ENCODE measurements around the gene UBXN2A.

UBXN2A gene

GRCh38 chr2:24022324-24022974, 82.2 kb downstream of the UBXN2A start:
- Histone ChIP-seq H3K79me1 (ENCODE audit: low read depth, low read length) (peaks cover 7% of the 10 kb centered on the region), H3K23ac (ENCODE audit: low read depth, low read length, poor library complexity) (no peak overlapping the region), H2BK12ac (ENCODE audit: low read length) (no peak overlapping the region), H3K9ac (ENCODE audit: low read depth, low read length, poor library complexity) (no peak overlapping the region), H3K4me3 (ENCODE audit: low read length in 2 of 2) (no peak overlapping the region), H3K4me2 (ENCODE audit: insufficient read depth, low read length, poor library complexity, severe bottlenecking) (no peak overlapping the region), H2AFZ (ENCODE audit: low read length) (no peak overlapping the region), H2BK5ac (ENCODE audit: low read length) (peak overlapping the region; percentile 39), H2BK15ac (ENCODE audit: low read length) (no peak overlapping the region), H3K9me3 (replicated peaks in 1 of 2; ENCODE audit: control insufficient read depth in 2 of 2, insufficient read depth in 1 of 2, low read depth in 1 of 2, low read length in 2 of 2) (no peaks in the 10 kb centered on the region), H3K4ac (ENCODE audit: low read length) (no peak overlapping the region), H3K36me3 (replicated peaks in 1 of 2; ENCODE audit: control insufficient read depth in 2 of 2, insufficient read depth in 2 of 2, low read length in 2 of 2) (peaks cover 8 to 42% of the 10 kb centered on the region in 2 donors), H3K14ac (ENCODE audit: low read length) (no peak overlapping the region), H4K91ac (ENCODE audit: low read depth, low read length, poor library complexity) (no peak overlapping the region), H3K18ac (ENCODE audit: low read length) (no peak overlapping the region), H4K8ac (ENCODE audit: low read depth, low read length) (no peak overlapping the region), H3K4me1 (ENCODE audit: control insufficient read depth in 2 of 2, insufficient read depth in 1 of 2, low read depth in 1 of 2, low read length in 2 of 2) (peaks cover 8 to 18% of the 10 kb centered on the region in 2 donors), H3K27ac (replicated peaks; ENCODE audit: low read length) (no peak overlapping the region), H2BK120ac (ENCODE audit: low read depth, low read length) (no peak overlapping the region), H2AK5ac (ENCODE audit: low read depth, low read length) (no peak overlapping the region), H3K27me3 (ENCODE audit: control insufficient read depth in 3 of 3, insufficient read depth in 3 of 3, low read depth in 1 of 3, low read length in 3 of 3) (no peaks in the 10 kb centered on the region)
- no CpG with 5 or more reads among the region's 14 CpGs for WGBS, 2 donors (ENCODE audit: extremely low coverage in 2 of 2, insufficient read length in 2 of 2, insufficient replicate concordance in 1 of 2)
- DNase-seq (ENCODE audit: low spot score), result no peak

DNA sequence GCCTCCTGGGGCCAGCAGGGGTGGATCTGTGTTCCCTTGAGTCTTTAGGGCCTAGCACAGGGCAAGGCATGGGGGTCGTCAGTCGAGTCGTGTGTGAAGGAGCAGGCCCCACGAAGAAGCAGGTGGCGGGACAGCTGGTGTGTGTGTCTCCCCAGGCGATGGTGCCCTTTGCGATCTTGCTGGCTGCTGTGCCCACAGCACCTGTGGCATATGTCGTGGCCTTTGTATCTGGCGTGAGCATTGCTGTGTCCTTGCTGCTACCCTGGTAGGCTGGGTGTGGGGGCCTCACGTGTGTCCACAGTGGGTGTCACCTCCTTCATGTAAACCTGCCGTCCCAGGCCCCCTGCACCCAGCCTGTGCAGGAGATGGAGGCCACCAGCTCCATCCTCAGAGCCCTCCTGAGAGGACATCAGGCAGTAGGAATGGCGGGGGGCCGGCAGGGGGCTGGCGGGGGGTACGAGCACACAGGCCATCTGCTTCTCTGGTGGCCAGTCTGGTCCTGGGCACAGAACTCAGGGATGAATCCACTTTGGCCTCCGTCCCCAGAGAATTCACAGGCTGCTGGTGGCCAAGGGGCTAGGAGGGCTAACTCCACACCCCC, 82.8 kb downstream of the UBXN2A start:
- H4K91ac ChIP-seq (ENCODE audit: low read depth, low read length, poor library complexity), result no peak overlapping the region
- H2AK5ac ChIP-seq (ENCODE audit: low read depth, low read length), result no peak overlapping the region
- peaks cover 8 to 44% of the 10 kb centered on the region in 2 donors for H3K36me3 ChIP-seq (replicated peaks in 1 of 2; ENCODE audit: control insufficient read depth in 2 of 2, insufficient read depth in 2 of 2, low read length in 2 of 2)
- H3K9me3 ChIP-seq (replicated peaks in 1 of 2; ENCODE audit: control insufficient read depth in 2 of 2, insufficient read depth in 1 of 2, low read depth in 1 of 2, low read length in 2 of 2), result no peaks in the 10 kb centered on the region
- no peak overlapping the region for H3K4ac ChIP-seq (ENCODE audit: low read length)
- no peak overlapping the region for H2BK12ac ChIP-seq (ENCODE audit: low read length)
- peak overlapping the region in 1 of 2 donors; percentile 31 for H3K4me3 ChIP-seq (ENCODE audit: low read length in 2 of 2)
- peak overlapping the region; percentile 39 for H2BK5ac ChIP-seq (ENCODE audit: low read length)
- H2BK120ac ChIP-seq (ENCODE audit: low read depth, low read length), result no peak overlapping the region
- no peak overlapping the region for H4K8ac ChIP-seq (ENCODE audit: low read depth, low read length)
- H3K4me2 ChIP-seq (ENCODE audit: insufficient read depth, low read length, poor library complexity, severe bottlenecking), result no peak overlapping the region
- H2AFZ ChIP-seq (ENCODE audit: low read length), result no peak overlapping the region
- H3K23ac ChIP-seq (ENCODE audit: low read depth, low read length, poor library complexity), result no peak overlapping the region
- H3K14ac ChIP-seq (ENCODE audit: low read length), result no peak overlapping the region
- WGBS, 2 donors (ENCODE audit: extremely low coverage in 2 of 2, insufficient read length in 2 of 2, insufficient replicate concordance in 1 of 2), result no CpG with 5 or more reads among the region's 16 CpGs
- no peak overlapping the region for H3K18ac ChIP-seq (ENCODE audit: low read length)
- no peak overlapping the region for H3K27ac ChIP-seq (replicated peaks; ENCODE audit: low read length)
- H3K9ac ChIP-seq (ENCODE audit: low read depth, low read length, poor library complexity), result no peak overlapping the region
- no peak for DNase-seq (ENCODE audit: low spot score)
- H3K4me1 ChIP-seq (ENCODE audit: control insufficient read depth in 2 of 2, insufficient read depth in 1 of 2, low read depth in 1 of 2, low read length in 2 of 2), result peaks cover 7 to 18% of the 10 kb centered on the region in 2 donors
- peaks cover 7% of the 10 kb centered on the region for H3K79me1 ChIP-seq (ENCODE audit: low read depth, low read length)
- no peak overlapping the region for H2BK15ac ChIP-seq (ENCODE audit: low read length)
- H3K27me3 ChIP-seq (ENCODE audit: control insufficient read depth in 3 of 3, insufficient read depth in 3 of 3, low read depth in 1 of 3, low read length in 3 of 3), result no peaks in the 10 kb centered on the region

GRCh38 chr2:24024018-24024417, 83.8 kb downstream of the UBXN2A start:
- Histone ChIP-seq H2BK120ac (ENCODE audit: low read depth, low read length) (no peak overlapping the region), H2BK12ac (ENCODE audit: low read length) (no peak overlapping the region), H3K4me2 (ENCODE audit: insufficient read depth, low read length, poor library complexity, severe bottlenecking) (no peak overlapping the region), H4K91ac (ENCODE audit: low read depth, low read length, poor library complexity) (no peak overlapping the region), H3K9me3 (replicated peaks in 1 of 2; ENCODE audit: control insufficient read depth in 2 of 2, insufficient read depth in 1 of 2, low read depth in 1 of 2, low read length in 2 of 2) (no peaks in the 10 kb centered on the region), H3K4me3 (ENCODE audit: low read length in 2 of 2) (no peak overlapping the region), H3K27ac (replicated peaks; ENCODE audit: low read length) (no peak overlapping the region), H3K9ac (ENCODE audit: low read depth, low read length, poor library complexity) (peak overlapping the region; percentile 34), H3K4me1 (ENCODE audit: control insufficient read depth in 2 of 2, insufficient read depth in 1 of 2, low read depth in 1 of 2, low read length in 2 of 2) (peaks cover 4 to 18% of the 10 kb centered on the region in 2 donors), H2AK5ac (ENCODE audit: low read depth, low read length) (no peak overlapping the region), H2BK15ac (ENCODE audit: low read length) (no peak overlapping the region), H4K8ac (ENCODE audit: low read depth, low read length) (peak overlapping the region; percentile 93), H3K79me1 (ENCODE audit: low read depth, low read length) (peaks cover 6% of the 10 kb centered on the region), H3K18ac (ENCODE audit: low read length) (no peak overlapping the region), H3K14ac (ENCODE audit: low read length) (no peak overlapping the region), H2AFZ (ENCODE audit: low read length) (no peak overlapping the region), H3K4ac (ENCODE audit: low read length) (no peak overlapping the region), H3K23ac (ENCODE audit: low read depth, low read length, poor library complexity) (no peak overlapping the region), H2BK5ac (ENCODE audit: low read length) (no peak overlapping the region), H3K27me3 (ENCODE audit: control insufficient read depth in 3 of 3, insufficient read depth in 3 of 3, low read depth in 1 of 3, low read length in 3 of 3) (no peaks in the 10 kb centered on the region), H3K36me3 (replicated peaks in 1 of 2; ENCODE audit: control insufficient read depth in 2 of 2, insufficient read depth in 2 of 2, low read length in 2 of 2) (peaks cover 8 to 52% of the 10 kb centered on the region in 2 donors)
- DNase-seq (ENCODE audit: low spot score), result no peak
- WGBS, 2 donors (ENCODE audit: extremely low coverage in 2 of 2, insufficient read length in 2 of 2, insufficient replicate concordance in 1 of 2), result no CpG with 5 or more reads among the region's 12 CpGs

DNA sequence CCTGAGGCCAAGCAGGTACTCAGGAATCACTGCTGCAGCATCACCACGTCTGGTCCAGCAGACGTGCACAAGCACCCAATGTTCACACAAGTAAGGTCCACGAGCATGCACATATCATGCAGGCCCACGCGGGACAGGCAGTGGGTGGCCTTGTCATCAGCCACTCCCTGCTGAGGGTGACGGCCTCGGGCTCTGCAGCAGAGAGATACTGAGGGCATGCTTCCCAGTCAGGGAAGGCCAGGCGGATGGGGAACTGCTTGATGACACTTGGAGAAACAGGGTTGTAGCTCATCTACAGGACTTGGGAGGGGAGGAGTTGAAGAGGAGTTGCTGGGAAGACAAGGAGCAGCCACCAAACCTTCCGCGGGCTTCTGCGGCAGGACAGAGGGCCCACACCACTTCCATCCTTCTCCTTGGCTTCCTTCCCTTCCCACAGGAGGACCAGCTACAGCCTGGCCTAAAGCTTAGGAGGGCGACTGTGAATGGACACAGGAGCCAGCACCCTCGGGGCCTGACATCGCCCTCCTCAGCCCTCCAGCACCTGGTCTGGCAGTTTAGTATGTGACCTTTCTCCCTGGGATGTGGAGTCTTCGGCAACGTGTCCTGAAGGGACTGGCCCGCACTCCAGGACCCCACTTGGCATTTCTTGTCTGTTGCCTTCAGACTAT, 84.9 kb downstream of the UBXN2A start:
- H3K4me1 ChIP-seq (ENCODE audit: control insufficient read depth in 2 of 2, insufficient read depth in 1 of 2, low read depth in 1 of 2, low read length in 2 of 2), result peaks cover 4 to 18% of the 10 kb centered on the region in 2 donors
- peaks cover 6% of the 10 kb centered on the region for H3K79me1 ChIP-seq (ENCODE audit: low read depth, low read length)
- H2AK5ac ChIP-seq (ENCODE audit: low read depth, low read length), result no peak overlapping the region
- H2BK15ac ChIP-seq (ENCODE audit: low read length), result no peak overlapping the region
- H3K4ac ChIP-seq (ENCODE audit: low read length), result peak overlapping the region; percentile 56
- WGBS, 2 donors (ENCODE audit: extremely low coverage in 2 of 2, insufficient read length in 2 of 2, insufficient replicate concordance in 1 of 2), result no CpG with 5 or more reads among the region's 17 CpGs
- peaks cover 11 to 63% of the 10 kb centered on the region in 2 donors for H3K36me3 ChIP-seq (replicated peaks in 1 of 2; ENCODE audit: control insufficient read depth in 2 of 2, insufficient read depth in 2 of 2, low read length in 2 of 2)
- no peak overlapping the region for H3K23ac ChIP-seq (ENCODE audit: low read depth, low read length, poor library complexity)
- no peak overlapping the region for H2BK12ac ChIP-seq (ENCODE audit: low read length)
- no peaks in the 10 kb centered on the region for H3K9me3 ChIP-seq (replicated peaks in 1 of 2; ENCODE audit: control insufficient read depth in 2 of 2, insufficient read depth in 1 of 2, low read depth in 1 of 2, low read length in 2 of 2)
- H4K91ac ChIP-seq (ENCODE audit: low read depth, low read length, poor library complexity), result no peak overlapping the region
- no peak overlapping the region for H3K9ac ChIP-seq (ENCODE audit: low read depth, low read length, poor library complexity)
- peak overlapping the region; percentile 8 for H2BK5ac ChIP-seq (ENCODE audit: low read length)
- H3K4me2 ChIP-seq (ENCODE audit: insufficient read depth, low read length, poor library complexity, severe bottlenecking), result no peak overlapping the region
- H3K27ac ChIP-seq (replicated peaks; ENCODE audit: low read length), result no peak overlapping the region
- no peak overlapping the region for H4K8ac ChIP-seq (ENCODE audit: low read depth, low read length)
- no peak overlapping the region for H3K14ac ChIP-seq (ENCODE audit: low read length)
- no peaks in the 10 kb centered on the region for H3K27me3 ChIP-seq (ENCODE audit: control insufficient read depth in 3 of 3, insufficient read depth in 3 of 3, low read depth in 1 of 3, low read length in 3 of 3)
- H3K4me3 ChIP-seq (ENCODE audit: low read length in 2 of 2), result no peak overlapping the region
- peak overlapping the region; percentile 8 for H3K18ac ChIP-seq (ENCODE audit: low read length)
- H2AFZ ChIP-seq (ENCODE audit: low read length), result no peak overlapping the region
- H2BK120ac ChIP-seq (ENCODE audit: low read depth, low read length), result no peak overlapping the region
- DNase-seq (ENCODE audit: low spot score), result no peak
